Measurements from ENCODE around the gene AFTPH.

- TF ChIP-seq, protein P1, sequence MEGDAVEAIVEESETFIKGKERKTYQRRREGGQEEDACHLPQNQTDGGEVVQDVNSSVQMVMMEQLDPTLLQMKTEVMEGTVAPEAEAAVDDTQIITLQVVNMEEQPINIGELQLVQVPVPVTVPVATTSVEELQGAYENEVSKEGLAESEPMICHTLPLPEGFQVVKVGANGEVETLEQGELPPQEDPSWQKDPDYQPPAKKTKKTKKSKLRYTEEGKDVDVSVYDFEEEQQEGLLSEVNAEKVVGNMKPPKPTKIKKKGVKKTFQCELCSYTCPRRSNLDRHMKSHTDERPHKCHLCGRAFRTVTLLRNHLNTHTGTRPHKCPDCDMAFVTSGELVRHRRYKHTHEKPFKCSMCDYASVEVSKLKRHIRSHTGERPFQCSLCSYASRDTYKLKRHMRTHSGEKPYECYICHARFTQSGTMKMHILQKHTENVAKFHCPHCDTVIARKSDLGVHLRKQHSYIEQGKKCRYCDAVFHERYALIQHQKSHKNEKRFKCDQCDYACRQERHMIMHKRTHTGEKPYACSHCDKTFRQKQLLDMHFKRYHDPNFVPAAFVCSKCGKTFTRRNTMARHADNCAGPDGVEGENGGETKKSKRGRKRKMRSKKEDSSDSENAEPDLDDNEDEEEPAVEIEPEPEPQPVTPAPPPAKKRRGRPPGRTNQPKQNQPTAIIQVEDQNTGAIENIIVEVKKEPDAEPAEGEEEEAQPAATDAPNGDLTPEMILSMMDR (IDR thresholded peaks at IDR 0.05) = no peak
- TF ChIP-seq POLR2AphosphoS5 (IDR thresholded peaks at IDR 0.05) = no peak
- no peak for TF ChIP-seq POLR2A (IDR thresholded peaks at IDR 0.05)
Observed at GRCh38 chr2:64629875-64630274, 105.7 kb downstream of the AFTPH start.
